T-helper 2 cell treated with Interferon-gamma antibody and Interleukin-4, amounts not matched to agents 5 μg/mL and 100 μg/mL, for 36 hours (primary cell): ENCODE measurements around the gene CHD9NB.
"Not testable (repeated sequence)": the region's sequence is repeated elsewhere in the genome, so short reads cannot be mapped to it uniquely, and the experiment has no call there.

Experiments used
- DNase-seq: peaks from one replicate; pipeline ENCODE4 v3.0.0; 2021; ENCODE audit warnings: low spot score
- H3K27ac Mint-ChIP-seq: one replicate; pipeline ENCODE4 v1.8.0; 2021; ENCODE audit warnings: mild to moderate bottlenecking, mixed read lengths
- H3K27me3 Mint-ChIP-seq: one replicate; pipeline ENCODE4 v1.8.0; 2021; ENCODE audit warnings: low read depth, mixed read lengths
- H3K36me3 Mint-ChIP-seq: one replicate; pipeline ENCODE4 v1.8.0; 2021; ENCODE audit warnings: low read depth, mixed read lengths
- H3K4me1 Mint-ChIP-seq: one replicate; pipeline ENCODE4 v1.8.0; 2021; ENCODE audit warnings: low read depth, mixed read lengths
- H3K4me3 Mint-ChIP-seq: one replicate; pipeline ENCODE4 v1.8.0; 2022; ENCODE audit warnings: mild to moderate bottlenecking, moderate library complexity, mixed read lengths
- H3K9me3 Mint-ChIP-seq: one replicate; pipeline ENCODE4 v1.8.0; 2021; ENCODE audit warnings: mixed read lengths

CHD9NB gene

DNA sequence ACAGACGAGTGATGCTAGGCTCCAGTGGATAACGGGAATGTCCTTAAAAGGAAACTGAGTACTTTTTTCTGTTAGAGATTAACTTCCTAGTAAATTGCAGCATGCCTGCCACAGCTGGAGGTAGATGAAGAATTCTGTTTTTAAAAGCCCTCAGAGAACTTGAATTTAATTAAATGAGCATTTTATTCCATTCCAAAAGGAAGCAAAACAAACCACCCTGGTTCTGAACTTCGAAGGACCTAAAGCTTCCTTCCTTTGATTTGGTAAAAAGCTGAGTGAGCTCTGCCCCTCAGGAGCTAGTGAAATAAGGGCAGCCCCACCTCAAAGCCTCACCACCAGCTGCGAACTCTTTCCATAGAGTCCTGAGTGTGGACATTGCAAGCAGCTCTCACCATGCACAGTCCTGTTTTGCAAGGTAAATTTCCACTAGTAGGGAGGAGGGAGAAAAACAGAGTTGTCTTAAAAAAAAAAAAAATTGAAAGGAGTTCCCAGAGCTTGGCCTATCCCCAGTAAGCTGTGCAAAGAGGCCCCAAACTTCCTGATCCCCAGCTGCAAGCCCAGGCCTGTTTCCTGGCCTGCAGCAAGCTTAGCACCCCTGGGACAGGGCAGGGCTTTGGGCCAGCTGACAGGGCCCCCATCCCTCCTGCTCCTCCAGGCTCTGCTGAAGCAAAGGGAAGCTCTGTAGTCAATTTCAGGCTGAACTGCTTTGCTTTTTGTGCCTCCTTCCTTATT lies 11.2 kb downstream of the CHD9NB start:
- Mint-ChIP-seq H3K36me3 (no peaks in the 10 kb centered on the region), H3K4me3 (no peak overlapping the region), H3K27me3 (peaks cover 7% of the 10 kb centered on the region), H3K27ac (no peak overlapping the region), H3K4me1 (no peaks in the 10 kb centered on the region), H3K9me3 (no peaks in the 10 kb centered on the region)
- DNase-seq: no peak

DNA sequence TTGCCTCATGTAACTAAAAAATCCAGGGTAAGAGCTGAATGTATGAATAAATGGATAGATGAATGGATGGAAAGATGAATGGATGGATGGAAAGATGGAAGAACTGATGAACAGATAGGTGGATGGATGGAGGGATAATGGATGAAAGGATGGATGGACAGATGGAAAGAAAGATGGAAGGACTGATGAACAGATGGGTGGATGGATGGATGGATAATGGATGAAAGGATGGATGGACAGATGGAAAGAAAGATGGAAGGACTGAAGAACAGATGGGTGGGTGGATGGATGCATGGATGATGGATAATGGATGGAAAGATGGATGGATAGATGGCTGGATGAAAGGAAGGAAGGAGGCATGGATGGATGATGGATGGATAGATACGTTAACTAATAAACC lies 11.9 kb downstream of the CHD9NB start:
- Mint-ChIP-seq H3K4me1 (no peaks in the 10 kb centered on the region), H3K36me3 (no peaks in the 10 kb centered on the region), H3K4me3 (no peak overlapping the region), H3K27ac (no peak overlapping the region), H3K9me3 (no peaks in the 10 kb centered on the region), H3K27me3 (peaks cover 7% of the 10 kb centered on the region)
- DNase-seq: no peak

GRCh38 chr16:53036711-53037110 lies 16.0 kb downstream of the CHD9NB start:
- not testable (repeated sequence) for H3K4me3 Mint-ChIP-seq, H3K4me1 Mint-ChIP-seq, H3K36me3 Mint-ChIP-seq, DNase-seq, H3K27ac Mint-ChIP-seq, H3K9me3 Mint-ChIP-seq
- peaks cover 17% of the 10 kb centered on the region for H3K27me3 Mint-ChIP-seq

GRCh38 chr16:53036066-53036465 lies 16.6 kb downstream of the CHD9NB start:
- Mint-ChIP-seq H3K4me3 (no peak overlapping the region), H3K27ac (no peak overlapping the region), H3K27me3 (peaks cover 17% of the 10 kb centered on the region), H3K36me3 (no peaks in the 10 kb centered on the region), H3K4me1 (no peaks in the 10 kb centered on the region), H3K9me3 (no peaks in the 10 kb centered on the region)
- no peak for DNase-seq

GRCh38 chr16:53035176-53035942 lies 17.3 kb downstream of the CHD9NB start:
- Mint-ChIP-seq H3K4me1 (no peaks in the 10 kb centered on the region), H3K27me3 (peaks cover 12% of the 10 kb centered on the region), H3K36me3 (no peaks in the 10 kb centered on the region), H3K9me3 (no peaks in the 10 kb centered on the region), H3K27ac (no peak overlapping the region), H3K4me3 (no peak overlapping the region)
- DNase-seq: no peak

- H3K27ac Mint-ChIP-seq: no peak overlapping the region
- no peak overlapping the region for H3K4me3 Mint-ChIP-seq
These were observed 18.4 kb downstream of the CHD9NB start for GRCh38 chr16:53034306-53034705.

GRCh38 chr16:53031323-53031942 lies 21.3 kb downstream of the CHD9NB start:
- no peak overlapping the region for H3K4me3 Mint-ChIP-seq
- peaks cover 12% of the 10 kb centered on the region for H3K27me3 Mint-ChIP-seq
- H3K9me3 Mint-ChIP-seq: no peaks in the 10 kb centered on the region
- no peak for DNase-seq
- H3K36me3 Mint-ChIP-seq: no peaks in the 10 kb centered on the region
- H3K4me1 Mint-ChIP-seq: no peaks in the 10 kb centered on the region
- no peak overlapping the region for H3K27ac Mint-ChIP-seq

More at GRCh38 chr16:53034306-53034705, 18.4 kb downstream of the CHD9NB start:
- Mint-ChIP-seq H3K27me3 (peaks cover 12% of the 10 kb centered on the region), H3K9me3 (no peaks in the 10 kb centered on the region), H3K4me1 (no peaks in the 10 kb centered on the region), H3K36me3 (no peaks in the 10 kb centered on the region)
- DNase-seq: no peak

GRCh38 chr16:53029971-53030370 lies 22.7 kb downstream of the CHD9NB start:
- no peak for DNase-seq
- Mint-ChIP-seq H3K9me3 (no peaks in the 10 kb centered on the region), H3K27me3 (peaks cover 11% of the 10 kb centered on the region), H3K4me1 (no peaks in the 10 kb centered on the region), H3K36me3 (no peaks in the 10 kb centered on the region), H3K27ac (no peak overlapping the region), H3K4me3 (no peak overlapping the region)

- DNase-seq: no peak
- Mint-ChIP-seq H3K4me3 (no peak overlapping the region), H3K27me3 (no peaks in the 10 kb centered on the region), H3K4me1 (no peaks in the 10 kb centered on the region), H3K36me3 (no peaks in the 10 kb centered on the region), H3K9me3 (no peaks in the 10 kb centered on the region), H3K27ac (no peak overlapping the region)
These were observed 28.7 kb downstream of the CHD9NB start for GRCh38 chr16:53024045-53024444.

GRCh38 chr16:53022374-53022773 lies 30.3 kb downstream of the CHD9NB start:
- Mint-ChIP-seq H3K27ac (no peak overlapping the region), H3K4me1 (no peaks in the 10 kb centered on the region), H3K4me3 (no peak overlapping the region), H3K27me3 (no peaks in the 10 kb centered on the region), H3K9me3 (no peaks in the 10 kb centered on the region), H3K36me3 (no peaks in the 10 kb centered on the region)
- DNase-seq: no peak

DNA sequence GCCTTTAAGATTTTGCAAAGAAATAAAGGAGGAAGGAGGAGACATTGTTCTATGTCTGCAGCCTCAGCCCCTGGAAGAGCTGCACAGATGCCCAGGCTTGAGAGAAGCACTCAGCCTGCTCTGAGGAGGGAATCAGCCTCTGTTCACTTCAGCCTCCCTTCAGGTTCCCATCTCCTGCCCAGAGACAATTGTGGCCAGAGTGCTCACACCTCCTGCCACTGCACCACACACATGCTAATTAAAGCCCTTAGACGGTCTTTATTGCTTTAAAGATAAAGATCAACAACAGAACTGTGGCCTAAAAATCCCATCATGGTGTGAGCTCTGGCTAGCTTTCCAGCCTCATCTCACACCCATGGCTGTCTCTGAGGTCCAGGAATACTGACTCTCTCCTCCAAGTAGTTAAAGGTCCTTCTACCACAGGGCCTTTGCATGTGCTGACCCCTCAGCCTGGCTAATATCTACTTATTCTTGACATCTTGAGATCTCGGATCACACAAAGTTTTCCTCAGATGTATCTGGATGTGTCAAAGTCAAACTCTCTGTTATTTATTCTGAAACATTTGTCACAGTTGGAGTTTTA lies 33.8 kb downstream of the CHD9NB start:
- DNase-seq: no peak
- Mint-ChIP-seq H3K27ac (no peak overlapping the region), H3K9me3 (no peaks in the 10 kb centered on the region), H3K27me3 (no peaks in the 10 kb centered on the region), H3K4me1 (no peaks in the 10 kb centered on the region), H3K36me3 (no peaks in the 10 kb centered on the region), H3K4me3 (no peak overlapping the region)

DNA sequence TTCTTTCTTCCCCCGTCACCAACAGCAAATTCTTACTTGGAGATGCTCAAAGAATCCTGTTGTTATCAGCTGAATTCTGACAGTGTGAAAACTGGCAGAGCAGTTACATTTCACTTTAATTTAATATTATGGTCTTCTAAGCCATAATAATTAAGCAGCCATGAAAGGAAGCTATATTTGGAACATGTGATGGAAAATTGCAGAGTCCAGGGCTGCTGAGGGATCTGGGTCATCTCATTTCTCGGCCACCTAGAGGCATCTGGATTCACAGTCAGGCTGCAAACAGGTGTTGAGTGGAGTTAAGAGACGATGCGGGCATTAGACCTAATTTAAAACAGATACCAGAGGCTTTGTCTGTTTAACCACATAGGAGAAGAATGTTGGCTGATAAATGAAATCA lies 38.4 kb downstream of the CHD9NB start:
- no peak overlapping the region for H3K4me3 Mint-ChIP-seq
- H3K9me3 Mint-ChIP-seq: no peaks in the 10 kb centered on the region
- no peak overlapping the region for H3K27ac Mint-ChIP-seq
- H3K4me1 Mint-ChIP-seq: no peaks in the 10 kb centered on the region
- no peak for DNase-seq
- no peaks in the 10 kb centered on the region for H3K36me3 Mint-ChIP-seq
- H3K27me3 Mint-ChIP-seq: peaks cover 3% of the 10 kb centered on the region

DNA sequence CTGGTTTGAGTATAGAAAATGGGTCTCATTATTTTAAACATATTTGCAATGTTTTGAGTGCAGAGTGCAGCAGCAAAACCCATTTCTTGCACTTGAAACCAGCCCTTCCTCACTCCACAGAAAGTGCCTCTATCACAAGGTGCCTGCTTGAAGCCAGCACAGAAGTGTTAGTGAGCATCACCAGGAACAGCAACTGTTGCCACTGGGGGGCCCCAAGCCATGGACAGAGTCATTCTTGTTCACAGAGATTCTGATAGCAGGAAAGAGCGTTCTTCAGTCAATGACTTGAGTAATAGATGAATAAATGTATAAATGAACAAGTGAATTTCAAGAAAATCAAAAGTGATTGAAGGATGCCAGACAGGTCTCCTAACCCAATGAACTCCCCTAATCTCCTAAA lies 45.6 kb downstream of the CHD9NB start:
- H3K4me3 Mint-ChIP-seq: no peak overlapping the region
- no peaks in the 10 kb centered on the region for H3K4me1 Mint-ChIP-seq
- H3K27me3 Mint-ChIP-seq: peaks cover 2% of the 10 kb centered on the region
- no peaks in the 10 kb centered on the region for H3K9me3 Mint-ChIP-seq
- H3K27ac Mint-ChIP-seq: no peak overlapping the region
- no peaks in the 10 kb centered on the region for H3K36me3 Mint-ChIP-seq
- no peak for DNase-seq

- Mint-ChIP-seq H3K27ac (no peak overlapping the region), H3K36me3 (no peaks in the 10 kb centered on the region), H3K27me3 (no peaks in the 10 kb centered on the region)
These were observed 54.8 kb downstream of the CHD9NB start for GRCh38 chr16:52997922-52998321.

More at GRCh38 chr16:52997922-52998321, 54.8 kb downstream of the CHD9NB start:
- no peak overlapping the region for H3K4me3 Mint-ChIP-seq
- H3K4me1 Mint-ChIP-seq: no peaks in the 10 kb centered on the region
- no peaks in the 10 kb centered on the region for H3K9me3 Mint-ChIP-seq
- DNase-seq: no peak
